Measurements from ENCODE around the gene DDX18. TPM values are rescaled to one million over a fixed set of nuclear protein-coding genes. Genes with fewer than 3 reads are reported as not detected.

The DDX18 gene
- total RNA-seq, 1 experiment from 2014 or later = 76.0 TPM

GRCh38 chr2:117828870-117829269 lies 14.4 kb downstream of the DDX18 start:
- no peak for DNase-seq
- no peaks in the 10 kb centered on the region for H3F3A ChIP-seq (ENCODE audit: insufficient read depth, low read depth)
- BruUV-seq (replicated peaks) = no TSS peak
- no peak overlapping the region for H3K4me2 ChIP-seq
- intact Hi-C loops (cut with micrococcal nuclease; ENCODE audit: unreplicated experiment) = no loop called here
- ChIA-PET POLR2A (ENCODE audit: unreplicated experiment) (no interaction called here), CTCF (no interaction called here)
- no peaks in the 10 kb centered on the region for H3K4me1 ChIP-seq (replicated peaks; ENCODE audit: insufficient read depth)
- no peaks in the 10 kb centered on the region for H3K9me2 ChIP-seq (ENCODE audit: insufficient read depth)
- H3K27ac ChIP-seq = no peak overlapping the region
- no peaks in the 10 kb centered on the region for H3K9me3 ChIP-seq (ENCODE audit: insufficient read depth, low read depth)
- no peaks in the 10 kb centered on the region for H3K79me2 ChIP-seq (ENCODE audit: low read depth)
- peaks cover 55% of the 10 kb centered on the region for H3K36me3 ChIP-seq (ENCODE audit: low read depth)
- no peak overlapping the region for H2AFZ ChIP-seq
- no peaks in the 10 kb centered on the region for H3K27me3 ChIP-seq (ENCODE audit: insufficient read depth, low read depth)
- no peak overlapping the region for H3K4me3 ChIP-seq
- TF ChIP-seq EZH2 (IDR thresholded peaks at IDR 0.05; ENCODE audit: low read depth) = no peak
- no peak for TF ChIP-seq CTCF (conservative IDR thresholded peaks at IDR 0.05)
- H4K20me1 ChIP-seq (ENCODE audit: insufficient read depth) = peaks cover 15% of the 10 kb centered on the region

GRCh38 chr2:117832332-117832731 lies 17.8 kb downstream of the DDX18 start:
- no TSS peak for BruUV-seq (replicated peaks)
- Histone ChIP-seq H3K4me3 (no peak overlapping the region), H3K79me2 (ENCODE audit: low read depth) (no peaks in the 10 kb centered on the region), H4K20me1 (ENCODE audit: insufficient read depth) (peaks cover 18% of the 10 kb centered on the region), H3K4me1 (replicated peaks; ENCODE audit: insufficient read depth) (no peaks in the 10 kb centered on the region), H2AFZ (no peak overlapping the region), H3K9me3 (ENCODE audit: insufficient read depth, low read depth) (no peaks in the 10 kb centered on the region), H3F3A (ENCODE audit: insufficient read depth, low read depth) (no peaks in the 10 kb centered on the region), H3K36me3 (ENCODE audit: low read depth) (peaks cover 34% of the 10 kb centered on the region), H3K27ac (no peak overlapping the region), H3K9me2 (ENCODE audit: insufficient read depth) (no peaks in the 10 kb centered on the region), H3K4me2 (no peak overlapping the region), H3K27me3 (ENCODE audit: insufficient read depth, low read depth) (no peaks in the 10 kb centered on the region)
- ChIA-PET POLR2A (ENCODE audit: unreplicated experiment) (no interaction called here), CTCF (no interaction called here)
- intact Hi-C loops (cut with micrococcal nuclease; ENCODE audit: unreplicated experiment) = no loop called here
- peak in 1 of 2 experiments; percentile 9 for DNase-seq
- TF ChIP-seq EZH2 (IDR thresholded peaks at IDR 0.05; ENCODE audit: low read depth) (no peak), CTCF (conservative IDR thresholded peaks at IDR 0.05) (no peak)

GRCh38 chr2:117832905-117833613 lies 18.6 kb downstream of the DDX18 start:
- Histone ChIP-seq H3K36me3 (ENCODE audit: low read depth) (peaks cover 26% of the 10 kb centered on the region; the same call in 1 of the 2 replicates), H3K4me3 (no peak overlapping the region), H3F3A (ENCODE audit: insufficient read depth, low read depth) (no peaks in the 10 kb centered on the region), H2AFZ (no peak overlapping the region), H3K4me2 (no peak overlapping the region), H4K20me1 (ENCODE audit: insufficient read depth) (peaks cover 23% of the 10 kb centered on the region), H3K9me3 (ENCODE audit: insufficient read depth, low read depth) (no peaks in the 10 kb centered on the region), H3K27ac (no peak overlapping the region), H3K9me2 (ENCODE audit: insufficient read depth) (no peaks in the 10 kb centered on the region), H3K4me1 (replicated peaks; ENCODE audit: insufficient read depth) (no peaks in the 10 kb centered on the region), H3K27me3 (ENCODE audit: insufficient read depth, low read depth) (no peaks in the 10 kb centered on the region), H3K79me2 (ENCODE audit: low read depth) (no peaks in the 10 kb centered on the region)
- BruUV-seq (replicated peaks) = no TSS peak
- TF ChIP-seq CTCF (conservative IDR thresholded peaks at IDR 0.05) = no peak
- TF ChIP-seq EZH2 (IDR thresholded peaks at IDR 0.05; ENCODE audit: low read depth) = no peak
- ChIA-PET POLR2A (ENCODE audit: unreplicated experiment) (no interaction called here), CTCF (no interaction called here)
- peak; percentile 14 to 34 for DNase-seq
- intact Hi-C loops (cut with micrococcal nuclease; ENCODE audit: unreplicated experiment) = no loop called here

Measured in PC-9 (cell line).